GM18861 (cell line): ENCODE measurements around the gene SEMA4D.
A peak's percentile ranks its signal among the peaks of the same experiment; 100 is the strongest.

Source experiments
- ATAC-seq: cut with Tn5 transposase; IDR thresholded peaks from one replicate; pipeline ENCODE4 v1.9.1; 2021; ENCODE audit not compliant: unreplicated experiment

SEMA4D gene

DNA sequence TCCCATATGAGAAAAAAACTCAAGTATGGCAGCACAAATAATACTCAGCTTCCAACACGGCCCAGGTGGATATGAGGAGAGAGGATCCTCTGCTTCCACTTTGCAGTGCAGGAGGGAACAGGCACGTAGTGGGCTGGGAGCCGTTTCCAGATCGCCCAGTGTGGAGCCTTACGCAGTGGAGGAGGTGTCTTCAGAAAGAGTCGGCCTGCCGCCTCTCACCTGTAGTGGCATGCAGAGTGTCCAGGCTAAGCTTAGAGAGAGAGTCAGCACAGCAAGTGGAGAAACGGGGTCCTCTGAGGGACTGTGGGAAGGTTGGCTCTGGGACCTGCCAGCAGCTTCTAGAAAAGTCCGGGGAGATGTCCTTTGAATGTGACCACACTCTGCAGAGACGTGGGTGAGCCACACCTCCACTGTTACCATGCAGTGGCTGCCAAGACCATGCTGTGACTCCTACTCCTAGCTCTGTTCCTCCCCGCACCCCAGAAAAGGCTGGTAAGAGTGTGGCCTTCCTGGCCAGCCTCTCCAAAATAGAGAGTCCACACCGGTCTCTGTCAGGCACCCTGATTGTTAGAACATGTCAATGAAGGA lies 3.5 kb upstream of the SEMA4D start:
- no peak for ATAC-seq

DNA sequence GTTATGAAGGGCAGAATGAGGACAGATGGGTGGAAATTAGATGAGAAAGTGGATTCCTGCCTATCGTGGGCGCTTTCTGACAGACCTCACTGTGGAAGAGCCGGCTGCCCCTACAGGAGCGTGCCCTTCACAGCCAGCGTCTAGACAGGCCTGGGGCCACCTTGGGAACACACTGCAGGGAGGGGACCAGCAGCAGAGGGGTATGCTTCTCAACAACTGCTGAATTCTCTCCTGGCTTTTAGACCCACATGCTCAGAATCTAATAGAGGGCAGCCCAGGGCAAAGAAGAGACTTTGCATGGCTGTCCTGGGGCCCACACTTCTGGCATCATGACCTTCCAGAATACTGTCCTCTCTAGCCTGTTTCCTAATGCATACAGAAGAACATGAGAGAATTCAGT lies 2.1 kb upstream of the SEMA4D start:
- no peak for ATAC-seq

DNA sequence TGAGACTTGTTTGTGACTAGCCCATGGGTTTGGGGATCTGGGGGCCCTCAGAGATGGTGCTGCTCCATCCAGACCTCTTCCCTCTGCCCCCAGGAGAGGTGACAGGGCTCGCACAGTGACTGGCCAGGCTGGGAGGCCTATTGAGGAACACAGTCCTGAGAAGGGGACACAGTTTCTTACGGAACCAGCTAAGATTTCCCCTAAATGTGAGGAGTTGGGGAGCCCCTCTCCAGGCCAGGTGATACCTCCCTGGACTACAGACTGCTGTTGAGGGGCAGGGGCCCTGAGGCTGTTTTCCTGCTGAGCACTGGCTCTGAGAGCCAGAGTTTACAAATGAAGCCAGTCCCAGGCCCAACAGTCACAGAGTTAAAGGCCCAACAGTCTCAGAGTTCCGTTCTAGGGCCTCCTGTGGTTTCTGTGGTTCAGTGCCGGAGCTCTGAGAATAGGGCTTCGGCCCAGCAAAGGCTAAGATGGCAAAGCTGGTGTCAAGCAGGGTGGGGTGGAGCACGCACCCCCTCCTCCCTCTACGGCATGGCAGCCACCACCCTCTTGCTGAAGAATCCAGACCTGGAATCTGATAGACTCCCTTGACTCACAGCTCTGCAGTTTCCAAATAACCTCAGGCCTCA lies 1.1 kb upstream of the SEMA4D start:
- ATAC-seq: no peak

DNA sequence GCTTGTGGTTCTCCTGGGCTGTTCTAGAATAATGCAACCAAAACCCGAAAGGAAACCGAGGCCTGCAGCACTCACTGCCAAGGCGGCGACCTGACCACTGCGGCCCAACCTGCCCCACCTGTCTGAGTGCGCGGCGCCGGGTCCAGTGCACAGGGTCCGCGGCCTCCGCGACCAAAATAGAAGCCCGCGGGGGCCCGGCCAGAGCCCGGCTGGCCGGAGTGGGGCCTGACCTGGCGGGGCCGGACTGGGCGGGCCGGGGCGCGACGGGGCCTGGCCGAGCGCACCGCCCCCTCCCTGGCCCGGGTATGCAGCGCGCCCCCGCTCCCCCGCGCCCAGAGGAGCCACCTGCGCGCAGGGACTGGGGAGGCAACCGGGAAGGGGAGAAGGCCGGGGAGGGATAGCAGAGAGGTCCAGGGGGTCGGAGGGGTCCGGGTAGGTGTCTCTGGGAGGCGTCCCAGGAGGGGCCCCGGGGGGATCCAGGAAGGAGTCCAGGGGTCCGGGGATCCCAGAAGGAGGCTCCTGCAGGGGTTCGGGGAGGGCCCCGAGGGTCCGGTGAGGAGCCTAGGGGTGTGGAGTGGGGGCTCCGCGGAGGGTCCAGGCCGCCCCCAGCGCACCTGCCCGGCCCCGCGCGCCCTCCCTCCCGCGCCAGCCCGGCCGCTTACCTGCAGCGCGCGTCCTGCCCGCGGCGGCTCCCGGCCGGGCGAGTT lies 503 bp downstream of the SEMA4D start:
- no peak for ATAC-seq

DNA sequence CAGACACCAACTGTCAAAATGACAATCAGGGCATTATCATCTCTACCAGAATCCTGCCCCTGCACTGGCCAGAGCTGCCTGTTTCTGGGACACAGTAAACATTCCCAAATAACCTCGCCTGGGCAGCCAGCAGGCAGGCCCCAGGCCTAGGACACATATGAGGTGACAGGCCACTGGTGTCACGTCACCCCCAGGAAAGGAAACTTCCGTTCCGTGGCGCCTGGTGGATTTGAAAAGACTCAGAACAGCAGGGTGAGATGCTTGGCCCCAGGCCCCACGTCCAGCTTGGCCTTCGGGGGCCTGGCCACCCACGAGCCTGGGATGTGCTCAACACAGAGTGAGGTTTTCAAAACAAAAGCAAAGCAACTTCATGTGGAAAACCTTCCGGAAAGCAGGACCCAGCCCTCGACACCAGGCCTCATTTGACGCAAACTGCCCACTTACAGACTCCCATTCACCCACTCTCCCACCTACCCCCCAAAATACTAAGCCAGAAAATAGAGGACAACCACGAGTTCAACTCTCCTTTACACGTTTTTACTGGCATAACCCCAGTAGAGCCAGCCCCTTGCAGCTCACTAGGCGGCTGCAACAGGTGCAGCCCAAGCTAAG lies 1.2 kb downstream of the SEMA4D start:
- ATAC-seq: no peak

DNA sequence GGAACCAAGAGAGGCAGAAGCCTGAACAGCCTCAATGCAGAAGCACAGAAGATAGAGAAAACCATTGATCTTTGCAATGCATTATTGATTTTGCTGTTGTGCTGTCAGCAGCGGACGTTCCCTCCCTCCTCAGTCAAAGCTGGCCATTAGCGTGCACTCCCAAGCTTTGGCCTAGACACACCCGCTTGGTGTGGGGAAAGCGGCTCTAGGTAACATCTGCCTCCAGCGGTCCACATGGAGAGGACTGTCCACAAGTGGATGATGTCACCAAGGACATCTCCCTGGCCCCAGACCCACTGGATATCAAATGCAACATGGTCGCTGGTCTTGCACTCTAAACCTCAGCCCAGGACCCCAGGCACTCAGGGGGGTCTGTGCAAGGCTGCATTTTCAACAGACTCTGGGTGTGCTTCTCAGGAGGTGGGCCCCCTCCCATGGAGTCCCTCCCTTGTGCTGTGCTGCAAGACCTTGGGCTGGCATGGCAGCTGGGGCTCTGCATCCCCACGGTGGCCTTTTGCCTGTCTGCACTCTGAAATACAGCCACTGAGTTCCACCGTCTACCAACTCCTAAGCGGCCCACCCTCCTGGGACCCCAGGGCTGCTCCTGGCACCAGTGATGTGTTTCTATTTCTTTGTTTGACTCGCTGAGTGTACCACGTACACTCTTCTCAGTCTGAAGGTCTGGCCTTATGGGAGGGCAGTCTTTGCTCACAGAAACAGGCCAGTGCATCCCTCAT lies 1.9 kb downstream of the SEMA4D start:
- ATAC-seq: no peak

DNA sequence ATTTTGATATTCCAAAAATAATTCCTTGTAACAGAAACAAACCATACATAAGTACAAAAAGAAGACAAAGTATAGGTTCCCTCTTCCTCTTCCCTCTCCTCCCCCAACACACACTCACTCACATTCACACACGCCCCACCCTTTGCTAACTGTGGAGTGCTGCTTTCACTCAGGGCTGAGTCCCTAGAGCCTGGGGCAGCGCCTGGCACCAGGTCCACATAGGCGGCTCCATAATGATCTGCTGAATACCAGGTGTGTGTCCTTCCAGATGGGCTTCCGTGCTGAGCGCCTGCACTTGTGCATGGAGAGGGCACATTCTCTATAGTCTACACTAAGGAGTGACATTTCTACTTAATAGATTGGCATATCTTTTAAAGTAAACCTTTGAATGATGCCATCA lies 3.7 kb downstream of the SEMA4D start:
- ATAC-seq: no peak

DNA sequence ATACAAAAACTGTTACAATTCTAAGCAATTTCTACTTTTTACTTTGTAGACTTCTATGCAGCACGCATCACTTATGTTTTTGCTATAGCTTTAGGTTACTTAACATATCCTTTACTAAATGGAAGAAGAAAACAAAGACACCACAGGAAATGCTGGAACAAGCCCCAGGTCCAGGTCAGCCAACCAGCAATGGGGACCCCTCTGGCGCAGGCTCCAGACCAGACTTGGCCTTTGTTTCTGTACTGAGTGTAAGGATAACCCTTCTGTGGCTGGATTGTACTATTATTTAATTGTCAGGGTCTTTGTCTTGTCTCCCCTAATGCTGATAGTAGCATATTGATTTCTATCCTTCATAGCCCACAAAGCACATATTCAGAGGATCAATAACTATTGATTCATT lies 4.2 kb downstream of the SEMA4D start:
- ATAC-seq: no peak

DNA sequence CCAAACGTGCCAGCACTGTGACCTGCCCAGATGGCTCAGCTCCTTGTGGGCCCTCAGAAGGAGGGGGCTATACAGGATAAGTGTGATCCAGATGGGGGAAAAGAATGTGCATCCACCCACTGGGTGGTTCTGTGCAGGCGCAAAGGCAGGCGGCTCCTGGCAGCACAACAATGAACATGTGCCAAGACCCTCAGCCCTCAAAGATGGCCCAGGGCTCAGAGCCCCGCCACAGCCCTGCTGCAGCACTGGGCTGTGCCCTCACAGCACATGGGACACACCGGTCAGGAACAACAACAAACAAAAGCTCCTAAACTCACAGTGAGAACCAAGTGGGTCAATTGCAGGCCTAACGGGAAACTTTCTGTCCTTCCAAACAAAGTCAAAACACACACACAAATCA lies 4.7 kb downstream of the SEMA4D start:
- ATAC-seq: no peak

DNA sequence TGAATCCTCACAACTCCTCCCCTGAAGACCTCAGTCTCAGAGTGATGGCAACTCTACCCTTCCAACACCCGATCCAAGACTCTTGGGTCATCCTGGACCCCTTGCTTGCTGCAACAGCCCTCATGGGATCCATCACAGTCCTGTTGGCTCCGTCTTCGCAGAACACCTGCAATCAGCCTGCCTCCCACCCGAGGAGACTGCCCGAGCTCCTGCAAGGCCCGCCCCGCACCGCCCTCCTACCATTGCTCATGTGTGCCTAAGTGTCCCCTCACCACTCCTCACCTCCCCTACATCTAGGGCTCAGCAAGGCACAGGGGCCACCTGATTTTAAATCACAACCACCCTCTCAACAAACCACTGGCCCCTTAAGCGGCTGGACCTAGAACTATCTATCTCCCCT lies 5.3 kb downstream of the SEMA4D start:
- no peak for ATAC-seq

DNA sequence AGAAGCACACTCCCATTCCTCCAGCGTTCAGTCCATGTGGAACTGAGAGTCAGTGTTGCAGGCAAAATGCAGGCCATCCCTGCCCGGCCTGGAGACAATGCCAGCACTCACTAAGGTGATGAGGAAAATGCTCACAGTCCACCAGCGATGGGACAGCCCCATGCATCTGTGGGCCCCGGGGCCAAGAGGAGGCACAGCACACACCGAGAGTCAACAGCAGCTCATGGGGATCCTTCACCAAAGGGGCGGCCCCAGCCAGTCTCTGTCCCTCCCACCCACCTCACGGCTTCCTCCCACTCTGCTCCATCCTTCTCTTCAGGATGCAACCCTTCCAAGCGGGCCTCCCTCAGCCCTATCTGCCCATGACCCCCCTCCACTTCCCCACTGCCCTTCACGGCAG lies 6.2 kb downstream of the SEMA4D start:
- ATAC-seq: no peak

DNA sequence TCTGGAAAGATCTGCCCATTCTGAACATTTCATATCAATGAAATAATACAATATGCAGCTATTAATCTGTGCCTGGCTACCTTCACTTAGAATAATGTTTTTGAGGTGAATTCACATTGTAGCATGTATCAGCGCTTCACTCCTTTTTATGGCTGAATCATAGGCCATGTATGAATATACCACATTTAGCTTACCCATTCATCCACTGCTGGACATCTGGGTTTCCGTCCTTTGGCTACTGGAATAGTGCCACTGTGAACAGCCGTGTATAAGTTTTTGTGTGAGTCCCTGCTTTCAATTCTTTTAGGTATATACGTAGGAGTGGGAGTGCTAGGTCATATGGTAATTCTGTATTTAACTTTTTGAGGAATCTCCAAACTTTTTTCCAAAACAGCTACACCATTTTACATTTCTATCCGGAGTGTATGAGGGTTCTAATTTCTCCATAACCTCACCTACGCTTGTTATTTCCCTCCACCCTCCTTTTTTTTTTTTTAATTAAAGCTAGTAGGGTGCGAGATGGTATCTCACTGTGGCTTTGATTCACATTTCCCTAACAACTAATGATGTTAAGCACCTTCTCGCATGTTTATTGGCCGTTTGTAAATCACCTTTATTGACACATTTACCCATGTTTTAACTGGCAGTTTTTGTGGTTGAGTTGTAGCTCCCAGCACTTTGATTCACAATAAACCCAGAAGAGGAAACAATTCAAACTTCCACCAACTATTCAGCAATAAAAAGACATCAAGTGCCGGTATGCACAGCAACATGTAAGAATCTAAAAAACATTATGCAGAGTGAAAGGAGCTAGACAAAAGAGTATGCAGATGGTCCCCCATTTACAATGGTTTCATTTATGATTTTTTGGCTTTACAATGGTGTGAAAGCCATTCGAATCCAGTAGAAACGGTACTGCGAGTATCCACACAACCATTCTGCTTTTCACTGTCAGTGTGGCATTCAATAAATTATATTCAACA lies 8.1 kb downstream of the SEMA4D start:
- no peak for ATAC-seq

DNA sequence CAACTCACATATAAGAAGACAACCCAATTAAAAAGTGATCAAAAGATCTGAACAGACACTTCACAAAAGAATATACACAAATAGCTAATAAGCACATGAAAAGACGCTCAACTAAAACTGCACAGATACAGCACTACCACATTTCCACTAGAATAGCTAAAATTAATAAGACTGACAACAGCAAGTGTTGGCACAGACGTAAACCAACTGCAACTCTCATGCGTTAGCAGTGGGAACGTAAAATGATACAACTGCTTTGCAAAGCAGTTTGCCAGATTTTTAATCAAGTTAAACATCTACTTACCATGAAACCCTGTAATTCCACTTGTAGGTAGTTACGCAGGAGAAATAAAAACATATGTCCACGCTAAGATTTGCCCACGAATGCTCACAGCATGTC lies 9.0 kb downstream of the SEMA4D start:
- no peak for ATAC-seq

DNA sequence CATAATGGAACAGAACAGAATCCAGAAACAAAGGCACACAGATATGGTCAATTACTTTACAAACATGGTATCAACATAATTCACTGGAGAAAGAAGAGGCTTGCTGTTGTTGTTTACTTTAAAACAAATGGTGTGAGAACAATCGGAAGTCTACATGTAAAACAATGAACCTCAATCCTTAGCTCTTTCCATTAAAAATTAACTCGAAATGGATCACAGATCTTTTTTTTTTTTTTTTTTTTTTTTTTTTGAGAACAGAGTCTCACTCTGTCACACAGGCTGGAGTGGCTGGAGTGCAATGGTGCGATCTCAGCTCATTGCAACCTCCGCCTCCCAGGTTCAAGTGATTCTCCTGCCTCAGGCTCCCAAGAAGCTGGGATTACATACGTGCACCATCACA lies 9.8 kb downstream of the SEMA4D start:
- no peak for ATAC-seq

DNA sequence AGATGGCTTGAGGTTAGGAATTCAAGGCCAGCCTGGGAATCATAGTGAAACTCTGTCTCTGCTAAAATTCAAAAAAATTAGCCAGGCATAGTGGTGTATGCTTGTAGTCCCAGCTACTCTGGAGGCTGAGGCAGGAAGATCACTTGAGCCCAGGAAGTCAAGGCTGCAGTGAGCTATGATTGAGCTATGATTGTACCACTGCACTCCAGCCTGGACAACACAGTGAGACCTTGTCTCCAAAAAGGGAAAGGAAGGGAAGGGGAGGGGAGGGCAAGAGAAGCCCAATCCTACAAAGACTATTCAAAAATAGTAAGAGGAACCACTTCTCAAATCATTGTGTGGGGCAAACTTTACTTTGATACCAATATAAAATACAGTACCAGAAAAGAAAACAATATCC lies 11.2 kb downstream of the SEMA4D start:
- no peak for ATAC-seq

DNA sequence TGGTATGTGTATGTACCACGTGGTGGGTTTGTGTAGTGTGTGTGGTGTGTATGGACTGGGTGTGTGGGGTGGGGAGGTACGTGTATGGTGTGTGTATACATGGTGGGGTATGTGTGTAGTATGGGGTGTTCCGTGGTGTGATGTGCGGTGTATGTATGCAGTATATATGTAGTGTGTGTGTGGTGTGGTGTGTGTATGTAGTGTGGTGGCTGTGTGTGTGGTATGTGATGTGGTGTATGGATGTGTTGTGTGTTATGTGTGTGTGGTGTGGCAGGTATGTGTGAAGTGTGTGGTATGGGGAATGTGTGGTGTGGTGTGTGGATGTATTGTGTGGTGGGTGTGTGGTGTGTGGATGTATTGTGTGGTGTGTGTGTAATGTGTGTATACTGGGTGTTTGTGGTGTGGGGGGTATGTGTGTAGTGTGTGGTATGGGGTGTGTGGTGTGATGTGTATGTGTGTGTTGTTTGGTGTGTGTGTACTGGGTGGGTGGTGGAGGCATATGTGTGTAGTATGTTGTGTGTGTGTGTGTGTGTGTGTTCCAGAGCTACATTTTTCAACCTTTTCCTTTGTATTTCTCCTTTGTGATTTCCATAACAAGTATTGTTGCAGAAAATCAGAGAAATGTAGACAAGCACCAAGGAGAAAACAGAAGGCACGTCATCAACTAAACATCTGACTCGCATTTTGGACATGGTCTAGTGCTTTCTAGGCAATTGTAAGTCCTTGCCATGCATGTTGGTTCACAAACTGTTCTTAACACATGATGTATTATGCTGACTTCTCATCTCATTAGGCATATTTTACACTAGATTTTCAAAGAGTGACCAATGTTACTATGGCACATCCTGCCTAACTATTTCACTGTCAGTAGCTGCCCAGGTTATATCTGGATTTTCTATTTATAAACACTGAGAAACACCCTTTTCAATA lies 13.2 kb downstream of the SEMA4D start:
- ATAC-seq: no peak

DNA sequence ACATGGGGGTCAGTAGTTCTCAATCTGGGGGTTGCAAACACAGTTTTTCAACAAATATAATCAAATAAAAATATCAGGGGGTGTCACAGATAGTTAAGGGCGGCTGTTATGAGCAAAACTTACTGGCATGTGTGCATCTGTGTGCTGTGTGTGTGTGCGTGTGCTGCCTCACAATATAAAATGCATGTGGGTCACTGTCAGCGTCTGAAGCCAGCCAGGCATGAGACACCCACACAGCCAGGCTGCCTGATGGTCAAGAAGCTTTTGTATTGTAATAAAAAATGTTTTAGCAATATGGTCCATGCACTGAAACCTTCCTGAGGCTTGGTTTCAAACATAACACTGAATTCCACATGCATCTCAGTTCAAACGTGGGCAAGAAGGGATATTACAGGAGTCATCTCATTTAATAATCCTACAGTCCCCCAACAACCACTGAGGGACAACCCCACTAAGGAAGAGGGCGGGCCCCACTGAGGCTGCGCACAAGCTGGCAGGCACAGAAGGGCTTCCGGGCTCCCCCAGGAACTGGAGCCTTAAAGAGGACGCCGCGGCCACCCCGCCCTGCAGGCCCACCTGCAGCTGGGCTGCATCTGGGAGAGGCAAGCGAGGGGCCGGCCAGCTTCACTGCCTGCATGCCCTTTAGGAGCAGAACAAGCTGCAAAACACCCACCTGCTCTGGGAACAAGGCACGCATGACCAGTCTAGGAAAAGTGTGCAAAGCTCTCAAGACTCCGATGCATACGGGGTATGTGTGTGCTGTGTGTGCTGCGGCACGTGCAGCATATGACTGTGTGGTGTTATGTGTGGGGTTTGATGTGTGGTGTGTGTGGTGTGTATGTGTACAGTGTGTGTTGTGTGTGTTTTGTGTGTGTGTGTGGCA lies 14.1 kb downstream of the SEMA4D start:
- peak; percentile 58 for ATAC-seq

DNA sequence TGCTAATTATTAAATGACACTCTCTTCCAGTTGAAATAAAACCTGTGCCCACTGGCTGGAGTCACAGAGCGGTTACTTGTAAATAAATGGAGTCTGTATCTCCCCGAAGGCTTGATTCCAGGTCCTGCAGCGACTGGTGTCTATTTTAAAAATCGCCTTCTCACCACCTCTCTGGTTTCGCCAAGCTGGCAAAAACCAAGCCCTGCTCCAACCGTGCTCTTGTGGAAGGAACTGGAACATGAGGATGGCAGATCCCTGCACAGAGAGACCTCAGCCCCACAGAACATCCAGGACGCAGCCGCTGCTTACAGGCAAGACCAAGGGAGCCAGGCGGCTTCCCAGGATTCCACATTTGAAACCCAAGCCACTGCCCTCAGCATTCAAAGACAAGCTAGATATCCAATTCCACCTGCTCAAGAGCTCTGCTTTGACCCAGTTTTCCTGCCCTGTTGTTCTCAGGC lies 15.0 kb downstream of the SEMA4D start:
- ATAC-seq: no peak
